ENCODE measurements around the gene DNAI1. TPM values are rescaled to one million over a fixed set of nuclear protein-coding genes. Genes with fewer than 3 reads are reported as not detected.

DNAI1 gene
- total RNA-seq, 2 donors from 2014 or later: 5.6 TPM; not detected in 1

GRCh38 chr9:34568774-34569173 is 110.2 kb downstream of the DNAI1 start:
- 75% methylated on average over 12 of the region's 12 CpGs for WGBS

GRCh38 chr9:34570376-34570775 is 111.8 kb downstream of the DNAI1 start:
- no peak overlapping the region for H3K27ac ChIP-seq
- intact Hi-C loops (cut with DNase I): no loop called here
- H3K9me3 ChIP-seq: no peaks in the 10 kb centered on the region
- no peaks in the 10 kb centered on the region for H3K36me3 ChIP-seq
- TF ChIP-seq CTCF (IDR thresholded peaks at IDR 0.05): no peak
- no peak for TF ChIP-seq POLR2AphosphoS5 (IDR thresholded peaks at IDR 0.05)
- TF ChIP-seq POLR2A (IDR thresholded peaks at IDR 0.05): no peak
- no peaks in the 10 kb centered on the region for H3K27me3 ChIP-seq (replicated peaks; ENCODE audit: insufficient read depth)
- no peak overlapping the region for H3K4me3 ChIP-seq
- H3K4me1 ChIP-seq (replicated peaks): no peaks in the 10 kb centered on the region
- no peak for DNase-seq (ENCODE audit: low spot score)
- WGBS: 59% methylated on average over 11 of the region's 11 CpGs

More at GRCh38 chr9:34568774-34569173, 110.2 kb downstream of the DNAI1 start:
- intact Hi-C loops (cut with DNase I): no loop called here
- no peak for DNase-seq (ENCODE audit: low spot score)
- TF ChIP-seq POLR2AphosphoS5 (IDR thresholded peaks at IDR 0.05) (no peak), CTCF (IDR thresholded peaks at IDR 0.05) (no peak), POLR2A (IDR thresholded peaks at IDR 0.05) (no peak)
- no peaks in the 10 kb centered on the region for H3K4me1 ChIP-seq (replicated peaks)
- H3K4me3 ChIP-seq: no peak overlapping the region
- no peak overlapping the region for H3K27ac ChIP-seq
- H3K9me3 ChIP-seq: no peaks in the 10 kb centered on the region
- no peaks in the 10 kb centered on the region for H3K36me3 ChIP-seq
- H3K27me3 ChIP-seq (replicated peaks; ENCODE audit: insufficient read depth): no peaks in the 10 kb centered on the region

Small RNAs within 50 kb of the gene (small RNA-seq; reads per million reads assigned to genes)
- gene RN7SKP24: 0 reads per million in 2 donors

Other genes with a start within 250 kb of the DNAI1 start
- gene KIF24, start 129.5 kb upstream of the DNAI1 start, total RNA-seq: 1 to 10 TPM; 1.7 to 7.3 TPM
- gene NUDT2, start 129.2 kb upstream of the DNAI1 start, total RNA-seq: 10 to 100 TPM; 18.0 to 45.8 TPM
- gene MYORG, start 81.9 kb upstream of the DNAI1 start, total RNA-seq: 1 to 10 TPM; 3.4 to 9.0 TPM
- gene FAM219A, start 235 bp upstream of the DNAI1 start, total RNA-seq: 10 to 100 TPM; 14.4 to 16.5 TPM
- gene ENHO, start 64.2 kb downstream of the DNAI1 start, total RNA-seq: 10 to 100 TPM; 20.9 to 28.2 TPM
- 10 to 100 TPM in 1 of 2 donors, 1 to 10 TPM in 1; 2.7 to 13.3 TPM for gene CNTFR, start 130.9 kb downstream of the DNAI1 start, total RNA-seq
- 10 to 100 TPM; 52.1 to 53.2 TPM for gene RPP25L, start 153.3 kb downstream of the DNAI1 start, total RNA-seq
- gene DCTN3, start 161.7 kb downstream of the DNAI1 start, total RNA-seq: 100 to 1,000 TPM in 1 of 2 donors, 10 to 100 TPM in 1; 73.8 to 112 TPM
- 1 to 10 TPM in 1 of 2 donors, not detected in 1; 1.1 TPM for gene ARID3C, start 170.3 kb downstream of the DNAI1 start, total RNA-seq
- 100 to 1,000 TPM; 103 to 142 TPM for gene SIGMAR1, start 179.0 kb downstream of the DNAI1 start, total RNA-seq
- 10 to 100 TPM; 55.2 to 55.9 TPM for gene GALT, start 187.9 kb downstream of the DNAI1 start, total RNA-seq
- gene IL11RA, start 193.4 kb downstream of the DNAI1 start, total RNA-seq: 10 to 100 TPM; 25.8 to 73.5 TPM
- gene CCL27, start 203.9 kb downstream of the DNAI1 start, total RNA-seq: not detected
- 1 to 10 TPM in 1 of 2 donors, not detected in 1; 1.8 TPM for gene CCL19, start 232.5 kb downstream of the DNAI1 start, total RNA-seq

All from prostate gland (tissue), 2 donors.